Colonic mucosa (tissue), 4 donors: ENCODE data around the gene CD72. TPM values are rescaled to one million over a fixed set of nuclear protein-coding genes. Genes with fewer than 3 reads are reported as not detected.
"Not testable (repeated sequence)": the region's sequence is repeated elsewhere in the genome, so short reads cannot be mapped to it uniquely, and the experiment has no call there.

Experiments
- DNase-seq: peaks from one replicate; pipeline ENCODE4 v3.0.0-alpha.2; 2020
- H3K27ac ChIP-seq: fragments of 200-600 bp; one replicate; pipeline ENCODE4 v1.8.0; 2021
- H3K27me3 ChIP-seq: fragments of 200-600 bp; one replicate; pipeline ENCODE4 v1.8.0; 2021
- H3K36me3 ChIP-seq: fragments of 200-600 bp; one replicate; pipeline ENCODE4 v1.8.0; 2021
- H3K4me1 ChIP-seq: fragments of 200-600 bp; one replicate; pipeline ENCODE4 v1.8.0; 2021; ENCODE audit warnings: mild to moderate bottlenecking
- H3K4me3 ChIP-seq: fragments of 200-600 bp; one replicate; pipeline ENCODE4 v1.8.0; 2021
- H3K9ac ChIP-seq, 2 donors: one replicate each; pipeline ENCODE4 v1.7.0; 2013; ENCODE audit warnings: control low read depth in 2 of 2, low read depth in 2 of 2, low read length in 2 of 2
- H3K9me3 ChIP-seq: fragments of 200-600 bp; one replicate; pipeline ENCODE4 v1.8.0; 2021
- intact Hi-C: fragments of 100-400 bp; cut with DNase I; formaldehyde crosslinking; loops from one replicate; pipeline ENCODE4 v1.14.1; 2022
- total RNA-seq, 2 donors: library from RNA; stranded (reverse); fragmentation: NEBNext Ultra II Directional in 1 of 2; extraction: Animal tissue kit (Norgen Biotek cat#: 25700) in 1 of 2; gene quantifications; one replicate each; pipeline ENCODE4 v1.2.1, GENCODE V29; 2021
- TF ChIP-seq, protein P1 (sequence below): fragments of 200-600 bp; IDR thresholded peaks from one replicate; pipeline ENCODE4 v1.8.0; 2022; ENCODE audit warnings: antibody characterized with exemption, mild to moderate bottlenecking
- donor health status: healthy.
- donor health status: DM: no; HTN: no; CAD: no.
- donor health status: DM: no; HTN: no; CAD: no.

Gene CD72
- total RNA-seq, 2 donors from 2014 or later, result 0.69 to 2.7 TPM

DNA sequence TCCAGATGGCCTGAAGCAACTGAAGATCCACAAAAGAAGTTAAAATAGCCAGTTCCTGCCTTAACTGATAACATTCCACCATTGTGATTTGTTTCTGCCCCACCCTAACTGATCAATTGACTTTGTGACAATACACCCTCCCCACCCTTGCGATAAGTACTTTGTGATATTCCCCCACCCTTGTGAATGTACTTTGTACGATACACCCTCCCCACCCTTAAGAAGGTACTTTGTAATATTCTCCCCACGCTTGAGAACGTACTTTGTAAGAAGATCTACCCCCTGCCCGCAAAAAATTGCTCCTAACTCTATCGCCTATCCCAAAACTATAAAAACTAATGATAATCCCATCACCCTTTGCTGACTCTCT lies 18.6 kb upstream of the CD72 start:
- H3K4me1 ChIP-seq, H3K9ac ChIP-seq, H3K27ac ChIP-seq, H3K4me3 ChIP-seq, H3K27me3 ChIP-seq, DNase-seq, H3K9me3 ChIP-seq, H3K36me3 ChIP-seq, intact Hi-C loops: not testable (repeated sequence)

DNA sequence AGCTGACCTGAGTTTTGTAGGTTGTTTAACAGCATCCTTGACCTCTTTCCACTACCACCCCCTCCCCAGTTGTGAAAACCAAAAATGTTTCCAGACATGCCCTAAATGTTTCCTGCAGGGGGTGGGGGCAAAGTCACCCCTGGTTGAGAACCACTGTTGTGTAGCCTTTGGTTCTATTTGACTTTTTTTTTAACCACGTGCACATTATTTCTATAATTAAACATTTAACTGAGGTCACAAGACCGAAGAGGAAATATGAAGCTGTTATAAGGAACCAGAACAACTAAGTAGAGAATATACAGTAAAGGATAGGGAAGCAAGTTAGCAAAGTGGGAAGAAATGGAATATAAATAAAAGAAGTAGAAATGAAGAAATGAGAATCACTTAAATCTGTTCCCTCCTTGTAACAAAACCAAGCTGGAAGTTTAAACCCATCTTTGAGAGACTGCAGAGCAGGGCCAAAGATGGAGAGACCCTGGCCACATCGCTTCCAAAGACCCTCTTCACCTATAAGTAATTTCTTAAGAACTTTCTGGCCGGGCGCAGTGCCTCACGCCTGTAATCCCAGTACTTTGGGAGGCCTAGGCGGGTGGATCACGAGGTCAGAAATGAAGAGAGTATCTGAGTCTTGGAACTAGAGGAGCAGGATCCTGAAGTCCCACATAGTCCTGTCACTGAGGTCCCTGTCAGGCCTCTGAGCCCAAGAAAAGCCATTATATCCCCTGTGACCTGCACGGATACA lies 18.1 kb upstream of the CD72 start:
- H3K4me3 ChIP-seq, result no peak overlapping the region
- DNase-seq, result no peak
- no peak overlapping the region for H3K9ac ChIP-seq
- no peaks in the 10 kb centered on the region for H3K9me3 ChIP-seq
- no peaks in the 10 kb centered on the region for H3K36me3 ChIP-seq
- H3K27ac ChIP-seq, result no peak overlapping the region
- H3K4me1 ChIP-seq, result no peaks in the 10 kb centered on the region
- intact Hi-C loops, result no loop called here
- H3K27me3 ChIP-seq, result no peaks in the 10 kb centered on the region
- TF ChIP-seq, protein P1, sequence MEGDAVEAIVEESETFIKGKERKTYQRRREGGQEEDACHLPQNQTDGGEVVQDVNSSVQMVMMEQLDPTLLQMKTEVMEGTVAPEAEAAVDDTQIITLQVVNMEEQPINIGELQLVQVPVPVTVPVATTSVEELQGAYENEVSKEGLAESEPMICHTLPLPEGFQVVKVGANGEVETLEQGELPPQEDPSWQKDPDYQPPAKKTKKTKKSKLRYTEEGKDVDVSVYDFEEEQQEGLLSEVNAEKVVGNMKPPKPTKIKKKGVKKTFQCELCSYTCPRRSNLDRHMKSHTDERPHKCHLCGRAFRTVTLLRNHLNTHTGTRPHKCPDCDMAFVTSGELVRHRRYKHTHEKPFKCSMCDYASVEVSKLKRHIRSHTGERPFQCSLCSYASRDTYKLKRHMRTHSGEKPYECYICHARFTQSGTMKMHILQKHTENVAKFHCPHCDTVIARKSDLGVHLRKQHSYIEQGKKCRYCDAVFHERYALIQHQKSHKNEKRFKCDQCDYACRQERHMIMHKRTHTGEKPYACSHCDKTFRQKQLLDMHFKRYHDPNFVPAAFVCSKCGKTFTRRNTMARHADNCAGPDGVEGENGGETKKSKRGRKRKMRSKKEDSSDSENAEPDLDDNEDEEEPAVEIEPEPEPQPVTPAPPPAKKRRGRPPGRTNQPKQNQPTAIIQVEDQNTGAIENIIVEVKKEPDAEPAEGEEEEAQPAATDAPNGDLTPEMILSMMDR, result no peak

DNA sequence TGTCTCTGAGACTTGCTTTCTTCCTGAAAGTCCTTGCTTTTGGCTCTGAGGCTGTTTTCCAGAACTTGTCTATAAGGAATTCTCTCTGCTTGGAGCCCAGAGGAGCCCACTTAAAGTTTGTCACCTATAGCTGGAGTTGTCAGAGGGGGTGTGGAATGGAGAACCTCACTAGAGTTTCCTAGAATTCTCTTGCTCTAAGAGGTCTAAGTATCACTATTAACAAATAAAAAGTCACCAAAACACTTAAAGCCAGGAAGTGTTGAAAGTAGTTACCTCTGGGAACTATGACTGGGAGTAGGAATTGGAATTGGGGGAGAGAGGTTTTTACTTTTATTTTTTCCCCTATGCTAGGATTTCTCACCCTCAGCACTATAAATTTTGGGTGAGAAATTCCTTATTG lies 17.5 kb upstream of the CD72 start:
- TF ChIP-seq, protein P1, result no peak
- Histone ChIP-seq H3K4me3 (no peak overlapping the region), H3K27ac (no peak overlapping the region), H3K27me3 (no peaks in the 10 kb centered on the region), H3K9ac (no peak overlapping the region), H3K36me3 (no peaks in the 10 kb centered on the region), H3K9me3 (no peaks in the 10 kb centered on the region), H3K4me1 (no peaks in the 10 kb centered on the region)
- intact Hi-C loops, result no loop called here
- no peak for DNase-seq

DNA sequence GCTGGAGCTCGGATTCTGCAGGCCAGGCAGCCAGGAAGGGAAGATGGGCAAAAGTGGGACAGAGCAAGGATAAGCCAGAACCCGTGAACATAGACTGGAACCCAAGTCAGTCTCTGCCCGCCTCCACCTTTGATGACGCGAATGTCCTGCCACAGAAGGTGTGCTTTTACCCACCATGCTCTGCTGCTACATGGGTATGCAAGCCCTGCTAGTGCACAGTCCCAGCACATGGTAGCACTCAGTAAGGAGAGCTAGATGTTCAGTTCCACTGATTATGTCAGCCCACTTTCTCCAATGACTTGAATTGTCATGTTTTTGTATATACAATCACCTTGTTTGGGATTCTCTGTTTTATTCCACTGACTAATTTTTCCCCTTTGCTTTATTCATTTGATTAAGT lies 11.4 kb upstream of the CD72 start:
- intact Hi-C loops, result no loop called here
- TF ChIP-seq, protein P1, result no peak
- H3K9ac ChIP-seq, result no peak overlapping the region
- no peaks in the 10 kb centered on the region for H3K4me1 ChIP-seq
- H3K27me3 ChIP-seq, result no peaks in the 10 kb centered on the region
- H3K4me3 ChIP-seq, result no peak overlapping the region
- H3K9me3 ChIP-seq, result no peaks in the 10 kb centered on the region
- no peaks in the 10 kb centered on the region for H3K36me3 ChIP-seq
- no peak overlapping the region for H3K27ac ChIP-seq
- no peak for DNase-seq

DNA sequence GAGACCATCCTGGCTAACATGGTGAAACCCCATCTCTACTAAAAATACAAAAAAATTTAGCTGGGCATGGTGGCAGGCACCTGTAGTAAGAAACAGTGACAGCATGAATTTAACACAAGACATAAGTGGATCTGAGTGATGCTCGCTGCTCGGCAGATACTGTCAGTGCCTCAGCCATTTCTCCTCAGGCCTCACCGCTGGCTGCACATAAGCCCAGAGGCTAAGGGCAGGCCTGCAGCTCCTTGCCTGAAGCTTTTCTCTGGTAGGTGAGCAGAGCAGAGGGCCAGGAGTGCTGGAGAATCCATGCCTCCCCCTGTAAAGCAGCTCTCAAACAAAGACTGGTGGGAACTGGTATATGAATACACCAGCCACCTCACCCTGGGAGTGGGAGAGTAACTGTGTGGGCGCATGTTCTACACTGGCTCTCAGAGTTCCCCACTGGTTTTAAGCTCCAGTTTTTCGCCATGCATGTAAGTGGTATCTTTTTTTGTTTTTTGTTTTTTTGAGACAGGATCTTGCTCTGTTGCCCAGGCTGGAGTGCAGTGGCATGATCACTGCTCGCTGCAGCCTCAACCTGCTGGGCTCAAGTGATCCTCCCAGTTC lies 10.3 kb upstream of the CD72 start:
- Histone ChIP-seq H3K27me3 (no peaks in the 10 kb centered on the region), H3K4me1 (no peaks in the 10 kb centered on the region), H3K36me3 (no peaks in the 10 kb centered on the region), H3K9ac (no peak overlapping the region), H3K4me3 (no peak overlapping the region), H3K27ac (no peak overlapping the region), H3K9me3 (no peaks in the 10 kb centered on the region)
- intact Hi-C loops, result no loop called here
- no peak for DNase-seq
- TF ChIP-seq, protein P1, result no peak

DNA sequence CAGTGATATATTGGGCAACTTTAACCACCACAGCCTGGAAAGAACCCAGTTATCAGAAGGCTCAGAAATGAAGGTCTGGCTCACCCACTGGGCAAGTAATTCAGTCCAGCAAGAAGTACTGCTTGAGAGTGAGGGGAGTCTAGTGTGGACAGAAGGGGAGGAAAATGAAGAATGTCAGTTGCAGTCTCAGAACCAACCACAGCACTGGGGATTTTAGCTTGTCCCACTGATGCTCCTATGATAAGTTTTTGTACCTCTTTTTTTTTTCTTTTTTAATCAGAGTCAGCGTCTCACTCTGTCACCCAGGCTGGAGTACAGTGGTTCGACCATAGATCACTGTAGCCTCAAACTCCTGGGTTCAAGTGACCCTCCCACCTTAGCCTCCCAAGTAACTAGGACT lies 9.4 kb upstream of the CD72 start:
- H3K27ac ChIP-seq, result no peak overlapping the region
- no peak overlapping the region for H3K9ac ChIP-seq
- no peaks in the 10 kb centered on the region for H3K9me3 ChIP-seq
- no peaks in the 10 kb centered on the region for H3K27me3 ChIP-seq
- intact Hi-C loops, result no loop called here
- DNase-seq, result no peak
- H3K36me3 ChIP-seq, result no peaks in the 10 kb centered on the region
- H3K4me3 ChIP-seq, result no peak overlapping the region
- TF ChIP-seq, protein P1, result no peak
- H3K4me1 ChIP-seq, result no peaks in the 10 kb centered on the region
